Adrenal gland (tissue), 12 donors: ENCODE data around the gene CWC22. TPM values are rescaled to one million over a fixed set of nuclear protein-coding genes. Genes with fewer than 3 reads are reported as not detected.
"Not testable (repeated sequence)": the region's sequence is repeated elsewhere in the genome, so short reads cannot be mapped to it uniquely, and the experiment has no call there.

Experiments
- DNase-seq, 7 donors: peaks; one replicate each; pipeline ENCODE4 v3.0.0-alpha.2; 2019 to 2020
- H3K27ac ChIP-seq, 5 donors: fragments of 200-600 bp; sonication (generic) in 4 of 5; 1 replicate in 3 of 5; 2 replicates in 2 of 5; pipeline versions ENCODE4 v1.5.1 to v1.8.0; 2016 to 2020; ENCODE audit warnings: mild to moderate bottlenecking in 1 of 5
- H3K27me3 ChIP-seq: fragments of 200-600 bp; 2 replicates; pipeline ENCODE4 v1.8.0; 2021
- H3K36me3 ChIP-seq, 2 donors: fragments of 200-600 bp; replicated peaks in 1 of 2; 1 replicate in 1 of 2; 2 replicates in 1 of 2; pipeline versions ENCODE4 v1.5.1 to v1.8.0; 2018 to 2022
- H3K4me1 ChIP-seq, 2 donors: fragments of 200-600 bp; replicated peaks in 1 of 2; 1 replicate in 1 of 2; 2 replicates in 1 of 2; pipeline versions ENCODE4 v1.5.1 to v1.8.0; 2018 to 2021
- H3K4me3 ChIP-seq, 4 donors: fragments of 200-600 bp; sonication (generic) in 3 of 4; one replicate each; pipeline ENCODE4 v1.5.1; 2016 to 2018
- H3K9me3 ChIP-seq, 3 donors: fragments of 200-600 bp; sonication (generic) in 1 of 3; replicated peaks in 1 of 3; 1 replicate in 2 of 3; 2 replicates in 1 of 3; pipeline versions ENCODE4 v1.5.1 to v1.8.0; 2016 to 2021
- POLR2A ChIP-seq, 2 donors: fragments of 450-650 bp; IDR thresholded peaks; one replicate each; pipeline ENCODE4 v1.6.1; 2017; ENCODE audit warnings: antibody characterized with exemption in 2 of 2, mild to moderate bottlenecking in 2 of 2, moderate library complexity in 1 of 2
- WGBS, 4 donors: extraction: QIAGEN DNeasy Blood & Tissue Kit in 2 of 4; methylation state at CpG; one replicate each; pipeline versions ENCODE4 v1.1.5 to v1.1.7; 2013 to 2017; 5-methylcytosine and 5-hydroxymethylcytosine counted together
- intact Hi-C, 2 donors: fragments of 100-400 bp; cut with DNase I; formaldehyde crosslinking; loops; one replicate each; pipeline versions ENCODE4 v1.14.1 to v1.15.0; 2022 to 2023
- polyA plus RNA-seq, 3 donors: library from polyadenylated mRNA; stranded (reverse); fragments of 200-250 nt in 2 of 3; fragments of 350-450 nt in 1 of 3; fragmentation: Illumina TruSeq in 1 of 3; extraction: RNeasy Lipid Tissue Mini Kit (QIAGEN cat#74804) in 1 of 3; gene quantifications; one replicate each; pipeline ENCODE4 v1.2.3, GENCODE V29; 2013 to 2014
- total RNA-seq, 9 donors: library from RNA; depleted of rRNA in 4 of 9; stranded (reverse); fragments of >200 nt in 4 of 9; fragments of 120-200 nt in 1 of 9; fragmentation: NEBNext Ultra II Directional in 1 of 9; extraction: Animal tissue kit (Norgen Biotek cat#: 25700) in 1 of 9; gene quantifications; one replicate each; pipeline versions ENCODE4 v1.1.0 to v1.2.4, GENCODE V29; 2013 to 2023
- TF ChIP-seq, protein P1 (sequence below), 6 experiments: fragments of 450-650 bp in 4 of 6; fragments of 200-600 bp in 2 of 6; sonication (generic) in 1 of 6; IDR thresholded peaks; 1 replicate in 5 of 6; 2 replicates in 1 of 6; pipeline versions ENCODE4 v1.5.1 to v1.8.0; 2016 to 2021; ENCODE audit warnings: antibody characterized with exemption in 6 of 6, mild to moderate bottlenecking in 2 of 6, moderate library complexity in 1 of 6
- donor health status: healthy with polysubstance abuse.
- donor health status: Bipolar disorder and iron deficiency.
- donor health status: DM: yes; HTN: yes; CAD: no.
- donor health status: DM: no; HTN: no; CAD: no.
- donor health status: DM: no; HTN: no; CAD: no.
- donor health status: DM: yes; HTN: yes; CAD: no.

CWC22 gene
- total and polyA plus RNA-seq, 12 donors: 9.2 to 22.0 (median 14.9) TPM

DNA sequence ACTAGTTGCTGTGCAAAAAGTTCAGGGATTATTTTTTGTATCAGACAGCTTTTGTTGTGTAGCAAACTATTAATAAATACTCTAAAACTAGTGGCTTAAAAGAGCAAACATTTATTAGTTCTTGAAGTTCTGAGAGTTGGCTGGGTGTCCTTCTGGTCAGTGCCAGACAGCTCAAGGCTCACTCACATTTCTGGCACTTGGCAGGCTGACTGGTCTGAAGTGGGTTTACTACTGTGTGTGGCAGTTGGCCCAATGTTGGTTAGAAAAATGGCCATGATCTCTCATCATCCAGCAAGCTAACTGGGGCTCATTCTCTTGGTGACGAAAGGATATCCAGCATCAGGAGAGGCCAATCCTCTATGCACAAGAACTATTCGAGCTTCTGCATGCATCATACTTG, 74.3 kb downstream of the CWC22 start:
- 7 to 60% (median 52%) methylated on average over 2 of the region's 2 CpGs for WGBS, 4 donors
- DNase-seq: peak; percentile 53 to 90 (median 82)
- peaks cover 0 to 4% (median 0%) of the 10 kb centered on the region in 3 donors for H3K9me3 ChIP-seq
- intact Hi-C loops: no loop called here
- TF ChIP-seq POLR2A (IDR thresholded peaks at IDR 0.05): no peak
- TF ChIP-seq, protein P1, sequence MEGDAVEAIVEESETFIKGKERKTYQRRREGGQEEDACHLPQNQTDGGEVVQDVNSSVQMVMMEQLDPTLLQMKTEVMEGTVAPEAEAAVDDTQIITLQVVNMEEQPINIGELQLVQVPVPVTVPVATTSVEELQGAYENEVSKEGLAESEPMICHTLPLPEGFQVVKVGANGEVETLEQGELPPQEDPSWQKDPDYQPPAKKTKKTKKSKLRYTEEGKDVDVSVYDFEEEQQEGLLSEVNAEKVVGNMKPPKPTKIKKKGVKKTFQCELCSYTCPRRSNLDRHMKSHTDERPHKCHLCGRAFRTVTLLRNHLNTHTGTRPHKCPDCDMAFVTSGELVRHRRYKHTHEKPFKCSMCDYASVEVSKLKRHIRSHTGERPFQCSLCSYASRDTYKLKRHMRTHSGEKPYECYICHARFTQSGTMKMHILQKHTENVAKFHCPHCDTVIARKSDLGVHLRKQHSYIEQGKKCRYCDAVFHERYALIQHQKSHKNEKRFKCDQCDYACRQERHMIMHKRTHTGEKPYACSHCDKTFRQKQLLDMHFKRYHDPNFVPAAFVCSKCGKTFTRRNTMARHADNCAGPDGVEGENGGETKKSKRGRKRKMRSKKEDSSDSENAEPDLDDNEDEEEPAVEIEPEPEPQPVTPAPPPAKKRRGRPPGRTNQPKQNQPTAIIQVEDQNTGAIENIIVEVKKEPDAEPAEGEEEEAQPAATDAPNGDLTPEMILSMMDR (IDR thresholded peaks at IDR 0.05): no peak
- H3K27me3 ChIP-seq: no peaks in the 10 kb centered on the region
- H3K4me3 ChIP-seq: no peak overlapping the region
- H3K36me3 ChIP-seq: no peaks in the 10 kb centered on the region
- peak overlapping the region in 1 of 5 donors; percentile 5 for H3K27ac ChIP-seq
- H3K4me1 ChIP-seq: peaks cover 8 to 13% of the 10 kb centered on the region in 2 donors

DNA sequence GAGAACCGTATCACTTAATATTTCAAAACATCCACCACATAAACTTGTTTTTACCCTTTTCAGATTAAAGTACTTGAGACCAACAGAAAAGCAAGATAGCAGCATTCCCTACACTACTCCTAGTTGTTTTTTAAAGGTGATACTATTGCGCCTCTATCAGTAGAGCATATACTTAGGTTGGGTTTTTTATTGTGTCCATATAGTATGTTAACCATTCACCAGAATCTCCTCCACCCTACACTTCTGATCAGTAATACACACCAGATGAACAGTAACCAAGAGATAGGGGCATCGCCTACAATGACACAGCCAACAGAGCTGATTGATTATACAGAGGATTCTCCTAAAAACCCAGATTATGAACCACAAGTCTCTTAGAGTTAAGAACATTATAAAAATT, 75.6 kb downstream of the CWC22 start:
- Histone ChIP-seq H3K27me3 (no peaks in the 10 kb centered on the region), H3K27ac (no peak overlapping the region), H3K4me3 (no peak overlapping the region), H3K36me3 (no peaks in the 10 kb centered on the region), H3K9me3 (peaks cover 1 to 4% (median 4%) of the 10 kb centered on the region in 3 donors), H3K4me1 (peaks cover 8 to 13% of the 10 kb centered on the region in 2 donors)
- WGBS, 4 donors: 63 to 95% (median 73%) methylated on average over 3 of the region's 3 CpGs
- intact Hi-C loops: no loop called here
- TF ChIP-seq, protein P1 (IDR thresholded peaks at IDR 0.05): no peak
- no peak for TF ChIP-seq POLR2A (IDR thresholded peaks at IDR 0.05)
- DNase-seq: no peak

DNA sequence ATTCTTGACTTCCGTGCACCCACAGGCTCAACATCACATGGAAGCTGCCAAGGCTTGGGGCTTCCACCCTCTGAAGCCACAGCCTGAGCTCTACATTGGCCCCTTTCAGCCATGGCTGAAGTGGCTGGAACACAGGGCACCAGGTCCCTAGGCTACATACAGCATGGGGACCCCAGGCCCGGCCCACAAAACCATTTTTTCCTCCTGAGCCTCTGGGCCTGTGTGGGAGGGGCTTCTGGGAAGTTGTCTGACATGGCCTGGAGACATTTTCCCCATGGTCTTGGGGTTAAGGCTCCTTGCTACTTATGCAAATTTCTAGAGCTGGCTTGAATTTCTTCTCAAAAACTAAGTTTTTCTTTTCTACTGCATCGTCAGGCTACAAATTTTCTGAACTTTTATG, 77.1 kb downstream of the CWC22 start:
- intact Hi-C loops, H3K27me3 ChIP-seq, H3K4me3 ChIP-seq, H3K27ac ChIP-seq, DNase-seq, H3K36me3 ChIP-seq: not testable (repeated sequence)
- WGBS, 4 donors: 89 to 96% (median 94%) methylated on average over 2 to 3 of the region's 3 CpGs
- Histone ChIP-seq H3K9me3 (peaks cover 2 to 14% (median 11%) of the 10 kb centered on the region in 3 donors), H3K4me1 (peaks cover 8 to 13% of the 10 kb centered on the region in 2 donors)

DNA sequence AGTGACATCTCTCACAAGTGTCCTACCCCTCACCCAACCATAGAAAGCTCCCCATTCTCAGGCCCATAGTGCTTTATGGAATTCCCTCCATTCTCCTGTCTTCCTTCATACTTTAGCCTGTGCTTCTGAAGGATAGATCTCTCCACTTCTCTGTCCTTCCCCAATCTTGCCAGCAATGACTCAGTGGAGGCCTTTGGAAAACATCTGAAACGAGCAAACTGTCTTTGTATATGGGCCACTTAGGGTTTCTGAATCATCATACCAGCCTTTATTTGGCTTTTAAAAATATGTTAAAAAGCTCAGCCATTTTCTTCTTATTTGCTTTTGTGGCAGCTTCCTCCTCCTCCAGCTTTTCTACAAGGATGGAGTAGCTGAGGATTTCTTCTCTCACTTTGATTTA, 80.1 kb downstream of the CWC22 start:
- Histone ChIP-seq H3K36me3 (no peaks in the 10 kb centered on the region), H3K4me3 (no peak overlapping the region), H3K9me3 (peaks cover 0 to 14% (median 11%) of the 10 kb centered on the region in 3 donors), H3K27ac (no peak overlapping the region), H3K27me3 (no peaks in the 10 kb centered on the region), H3K4me1 (peaks cover 0 to under 1% of the 10 kb centered on the region in 2 donors)
- DNase-seq: no peak
- intact Hi-C loops: no loop called here
- WGBS, 4 donors: 59 to 81% (median 70%) methylated on average over 1 of the region's 1 CpG
- no peak for TF ChIP-seq POLR2A (IDR thresholded peaks at IDR 0.05)
- TF ChIP-seq, protein P1 (IDR thresholded peaks at IDR 0.05): no peak

DNA sequence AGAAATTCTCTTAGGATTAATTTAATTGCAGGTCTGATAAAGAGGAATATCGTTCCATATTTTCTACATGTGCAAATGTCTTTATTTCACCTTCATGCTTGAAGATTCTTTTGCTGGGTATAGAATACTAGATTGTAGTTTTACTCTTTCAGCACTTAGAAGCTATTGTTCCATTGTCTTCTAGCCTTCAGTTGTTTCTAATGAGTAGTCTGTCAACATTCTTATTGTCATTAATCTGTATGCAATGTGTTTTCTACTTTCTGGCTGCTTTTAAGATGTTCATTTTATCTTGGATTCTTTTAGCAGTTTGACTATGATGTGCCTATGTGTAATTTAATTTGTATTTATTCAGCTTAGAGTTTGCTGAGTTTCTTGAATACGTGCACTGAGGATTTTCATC, 81.4 kb downstream of the CWC22 start:
- H3K36me3 ChIP-seq: no peaks in the 10 kb centered on the region
- H3K4me3 ChIP-seq: no peak overlapping the region
- H3K9me3 ChIP-seq: peaks cover 0 to 14% (median 11%) of the 10 kb centered on the region in 3 donors
- H3K4me1 ChIP-seq: no peaks in the 10 kb centered on the region
- intact Hi-C loops: no loop called here
- no peak for TF ChIP-seq POLR2A (IDR thresholded peaks at IDR 0.05)
- TF ChIP-seq, protein P1 (IDR thresholded peaks at IDR 0.05): no peak
- no peak for DNase-seq
- no peaks in the 10 kb centered on the region for H3K27me3 ChIP-seq
- H3K27ac ChIP-seq: no peak overlapping the region
- WGBS, 4 donors: 48 to 95% (median 62%) methylated on average over 2 of the region's 2 CpGs
